Measurements from ENCODE around the gene NFIC. TPM values are rescaled to one million over a fixed set of nuclear protein-coding genes. Genes with fewer than 3 reads are reported as not detected.

Gene NFIC
- total and polyA plus RNA-seq, 10 of the 15 experiments (the other 5 are each of a cell fraction or from before 2014, with no cell fraction given) = 0.71 to 53.5 (median 10.2) TPM

DNA sequence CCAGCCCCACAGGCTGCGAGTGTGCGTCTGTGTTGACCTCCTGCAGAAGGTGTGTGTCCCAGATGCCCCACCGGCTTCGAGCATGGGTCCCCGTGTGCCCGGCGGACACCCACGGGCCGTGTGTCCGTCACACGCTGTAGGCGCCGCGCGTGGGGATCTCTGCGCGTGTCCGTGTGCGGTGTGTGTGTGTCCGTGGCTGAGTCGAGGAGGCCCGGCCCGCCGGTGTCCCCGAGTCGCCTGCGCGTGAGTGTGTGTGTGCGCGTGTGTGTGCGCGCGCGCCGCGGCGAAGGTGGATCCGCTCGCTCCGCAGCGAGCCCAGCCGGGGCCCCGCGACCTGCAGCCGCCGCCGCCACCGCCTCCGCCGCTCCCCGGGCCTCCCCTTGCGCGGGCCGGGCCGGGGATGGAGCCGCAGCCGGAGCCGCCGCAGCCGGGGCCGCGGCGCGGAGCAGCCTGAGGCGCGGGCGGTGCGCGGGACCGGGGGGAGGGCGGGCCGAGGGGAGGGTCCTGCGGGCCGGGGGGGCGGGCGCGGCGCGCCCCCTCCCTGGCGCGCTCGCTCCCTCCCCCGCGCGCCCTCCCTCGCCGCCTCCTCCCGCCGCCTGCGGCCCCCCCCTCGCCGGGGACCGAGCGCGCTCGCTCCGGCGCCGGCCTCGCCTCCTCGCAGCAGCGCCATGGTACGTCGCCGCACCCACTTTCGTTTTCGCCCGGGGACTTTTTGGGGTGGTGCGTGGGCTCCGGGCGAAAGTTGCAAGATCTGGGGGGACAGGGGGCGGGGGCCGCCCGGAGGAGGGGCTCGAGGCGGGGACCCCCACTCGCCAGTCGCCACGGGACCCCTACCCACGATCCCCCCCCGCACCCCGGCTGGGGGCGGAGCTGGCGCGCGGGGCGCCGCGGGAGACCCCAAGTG lies 7.1 kb upstream of the NFIC start (continued):
- TF ChIP-seq CBX3 (IDR thresholded peaks at IDR 0.05; ENCODE audit: borderline replicate concordance, low read depth) (no peak), HDGF (IDR thresholded peaks at IDR 0.05) (peak; percentile 63), CREB1 (IDR thresholded peaks at IDR 0.05; ENCODE audit: low read depth) (no peak), CHD1 (IDR thresholded peaks at IDR 0.05; ENCODE audit: low read depth, low read length) (no peak), STAT3 (IDR thresholded peaks at IDR 0.05; ENCODE audit: low read depth, low read length) (no peak), POLR2A (IDR thresholded peaks at IDR 0.05; ENCODE audit: low read depth, low read length) (0 out of 2 replicates have a peak, but pooled peaks have one; percentile 61), IRF3 (IDR thresholded peaks at IDR 0.05) (no peak), HCFC1 (IDR thresholded peaks at IDR 0.05; ENCODE audit: low read length) (no peak), NFXL1 (IDR thresholded peaks at IDR 0.05; ENCODE audit: borderline replicate concordance) (no peak), TCF3 (IDR thresholded peaks at IDR 0.05; ENCODE audit: borderline replicate concordance, insufficient read depth, low read depth, low read length) (no peak), ZNF217 (IDR thresholded peaks at IDR 0.05) (peak; percentile 15; the same call in 1 of the 2 replicates), SREBF2 (IDR thresholded peaks at IDR 0.05; ENCODE audit: low read length) (no peak), NR2C1 (IDR thresholded peaks at IDR 0.05) (no peak), NFYB (IDR thresholded peaks at IDR 0.05; ENCODE audit: insufficient read depth, low read depth, low read length) (no peak), KAT2A (conservative IDR thresholded peaks at IDR 0.05; ENCODE audit: control insufficient read depth, low read depth, low read length) (no peak), MEF2A (IDR thresholded peaks at IDR 0.05; ENCODE audit: insufficient read depth, low read depth, low read length) (no peak), TCF12 (IDR thresholded peaks at IDR 0.05; ENCODE audit: low read depth, low read length) (no peak), GABPA (IDR thresholded peaks at IDR 0.05; ENCODE audit: low read depth) (no peak), ESRRA (IDR thresholded peaks at IDR 0.05; ENCODE audit: low read length) (no peak), JUND (IDR thresholded peaks at IDR 0.05; ENCODE audit: low read depth, low read length) (no peak), WRNIP1 (IDR thresholded peaks at IDR 0.05; ENCODE audit: borderline replicate concordance, low read depth, low read length) (no peak)
- TF ChIP-seq, protein P1, sequence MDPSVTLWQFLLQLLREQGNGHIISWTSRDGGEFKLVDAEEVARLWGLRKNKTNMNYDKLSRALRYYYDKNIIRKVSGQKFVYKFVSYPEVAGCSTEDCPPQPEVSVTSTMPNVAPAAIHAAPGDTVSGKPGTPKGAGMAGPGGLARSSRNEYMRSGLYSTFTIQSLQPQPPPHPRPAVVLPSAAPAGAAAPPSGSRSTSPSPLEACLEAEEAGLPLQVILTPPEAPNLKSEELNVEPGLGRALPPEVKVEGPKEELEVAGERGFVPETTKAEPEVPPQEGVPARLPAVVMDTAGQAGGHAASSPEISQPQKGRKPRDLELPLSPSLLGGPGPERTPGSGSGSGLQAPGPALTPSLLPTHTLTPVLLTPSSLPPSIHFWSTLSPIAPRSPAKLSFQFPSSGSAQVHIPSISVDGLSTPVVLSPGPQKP (IDR thresholded peaks at IDR 0.05; ENCODE audit: low read depth, low read length) = no peak
- TF ChIP-seq, protein P2, sequence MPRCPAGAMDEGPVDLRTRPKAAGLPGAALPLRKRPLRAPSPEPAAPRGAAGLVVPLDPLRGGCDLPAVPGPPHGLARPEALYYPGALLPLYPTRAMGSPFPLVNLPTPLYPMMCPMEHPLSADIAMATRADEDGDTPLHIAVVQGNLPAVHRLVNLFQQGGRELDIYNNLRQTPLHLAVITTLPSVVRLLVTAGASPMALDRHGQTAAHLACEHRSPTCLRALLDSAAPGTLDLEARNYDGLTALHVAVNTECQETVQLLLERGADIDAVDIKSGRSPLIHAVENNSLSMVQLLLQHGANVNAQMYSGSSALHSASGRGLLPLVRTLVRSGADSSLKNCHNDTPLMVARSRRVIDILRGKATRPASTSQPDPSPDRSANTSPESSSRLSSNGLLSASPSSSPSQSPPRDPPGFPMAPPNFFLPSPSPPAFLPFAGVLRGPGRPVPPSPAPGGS (IDR thresholded peaks at IDR 0.05; ENCODE audit: borderline replicate concordance, insufficient read depth, low read depth, low read length, poor library complexity, severe bottlenecking) = no peak
- TF ChIP-seq, protein P3, sequence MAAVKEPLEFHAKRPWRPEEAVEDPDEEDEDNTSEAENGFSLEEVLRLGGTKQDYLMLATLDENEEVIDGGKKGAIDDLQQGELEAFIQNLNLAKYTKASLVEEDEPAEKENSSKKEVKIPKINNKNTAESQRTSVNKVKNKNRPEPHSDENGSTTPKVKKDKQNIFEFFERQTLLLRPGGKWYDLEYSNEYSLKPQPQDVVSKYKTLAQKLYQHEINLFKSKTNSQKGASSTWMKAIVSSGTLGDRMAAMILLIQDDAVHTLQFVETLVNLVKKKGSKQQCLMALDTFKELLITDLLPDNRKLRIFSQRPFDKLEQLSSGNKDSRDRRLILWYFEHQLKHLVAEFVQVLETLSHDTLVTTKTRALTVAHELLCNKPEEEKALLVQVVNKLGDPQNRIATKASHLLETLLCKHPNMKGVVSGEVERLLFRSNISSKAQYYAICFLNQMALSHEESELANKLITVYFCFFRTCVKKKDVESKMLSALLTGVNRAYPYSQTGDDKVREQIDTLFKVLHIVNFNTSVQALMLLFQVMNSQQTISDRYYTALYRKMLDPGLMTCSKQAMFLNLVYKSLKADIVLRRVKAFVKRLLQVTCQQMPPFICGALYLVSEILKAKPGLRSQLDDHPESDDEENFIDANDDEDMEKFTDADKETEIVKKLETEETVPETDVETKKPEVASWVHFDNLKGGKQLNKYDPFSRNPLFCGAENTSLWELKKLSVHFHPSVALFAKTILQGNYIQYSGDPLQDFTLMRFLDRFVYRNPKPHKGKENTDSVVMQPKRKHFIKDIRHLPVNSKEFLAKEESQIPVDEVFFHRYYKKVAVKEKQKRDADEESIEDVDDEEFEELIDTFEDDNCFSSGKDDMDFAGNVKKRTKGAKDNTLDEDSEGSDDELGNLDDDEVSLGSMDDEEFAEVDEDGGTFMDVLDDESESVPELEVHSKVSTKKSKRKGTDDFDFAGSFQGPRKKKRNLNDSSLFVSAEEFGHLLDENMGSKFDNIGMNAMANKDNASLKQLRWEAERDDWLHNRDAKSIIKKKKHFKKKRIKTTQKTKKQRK (IDR thresholded peaks at IDR 0.05; ENCODE audit: low read depth, low read length) = no peak
- TF ChIP-seq, protein P4, sequence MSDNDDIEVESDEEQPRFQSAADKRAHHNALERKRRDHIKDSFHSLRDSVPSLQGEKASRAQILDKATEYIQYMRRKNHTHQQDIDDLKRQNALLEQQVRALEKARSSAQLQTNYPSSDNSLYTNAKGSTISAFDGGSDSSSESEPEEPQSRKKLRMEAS (IDR thresholded peaks at IDR 0.05; ENCODE audit: low read depth, low read length) = no peak
